Activated CD8-positive, alpha-beta T cell treated with anti-CD3 and anti-CD28 coated beads for 36 hours (primary cell): Measurements from ENCODE around the gene PSKH1. TPM values are rescaled to one million over a fixed set of nuclear protein-coding genes. Genes with fewer than 3 reads are reported as not detected.

ENCODE experiments used
- ATAC-seq: fragments of 200-7000 bp; cut with Tn5 transposase; one replicate; pipeline ENCODE4 v1.10.0; 2021; ENCODE audit warnings: mild to moderate bottlenecking, moderate library complexity
- CTCF ChIA-PET: fragments of 350-600 bp; sonication (Branson Sonifier 250); formaldehyde crosslinking; loops from one replicate; lab custom pipeline; 2021; ENCODE audit warnings: antibody characterized with exemption; lab: Charles Lee
- POLR2A ChIA-PET: fragments of 350-600 bp; sonication (Branson Sonifier 250); formaldehyde crosslinking; loops from one replicate; lab custom pipeline; 2021; ENCODE audit warnings: antibody characterized with exemption; lab: Charles Lee
- DNase-seq: peaks from one replicate; pipeline ENCODE4 v3.0.0-alpha.2; 2020
- H3K27ac Mint-ChIP-seq: one replicate; pipeline ENCODE4 v1.8.0; 2021; ENCODE audit warnings: mild to moderate bottlenecking, mixed read lengths
- H3K27me3 Mint-ChIP-seq: one replicate; pipeline ENCODE4 v1.8.0; 2021; ENCODE audit warnings: mixed read lengths
- H3K36me3 Mint-ChIP-seq: one replicate; pipeline ENCODE4 v1.8.0; 2021; ENCODE audit warnings: low read depth, mixed read lengths
- H3K4me1 Mint-ChIP-seq: one replicate; pipeline ENCODE4 v1.8.0; 2021; ENCODE audit warnings: low read depth, mixed read lengths
- H3K4me3 Mint-ChIP-seq: one replicate; pipeline ENCODE4 v1.8.0; 2021; ENCODE audit warnings: mild to moderate bottlenecking, moderate library complexity, mixed read lengths
- H3K9me3 Mint-ChIP-seq: one replicate; pipeline ENCODE4 v1.8.0; 2021; ENCODE audit warnings: mixed read lengths
- CTCF ChIP-seq: fragments of 200-600 bp; IDR thresholded peaks from one replicate; pipeline ENCODE4 v1.8.0; 2022; ENCODE audit warnings: antibody characterized with exemption, mild to moderate bottlenecking
- intact Hi-C: fragments of 100-400 bp; cut with micrococcal nuclease; formaldehyde crosslinking; loops from one replicate; pipeline ENCODE4 v1.10.0; 2022
- total RNA-seq, 2 experiments: library from RNA; stranded (reverse); gene quantifications; one replicate each; pipeline ENCODE4 v1.2.3, GENCODE V29; 2021

Gene PSKH1
- total RNA-seq, 2 experiments from 2014 or later, result 8.4 to 8.5 TPM

GRCh38 chr16:67877064-67877463 is 16.0 kb upstream of the PSKH1 start:
- CTCF ChIA-PET, result interaction anchor here (1.5 kb wide), 2 partner anchors 9 to 61 kb away, joined by 5 to 7 read pairs; no protein-coding TSS in a partner anchor
- Mint-ChIP-seq H3K4me1 (peaks cover 27% of the 10 kb centered on the region), H3K27me3 (no peaks in the 10 kb centered on the region), H3K36me3 (peaks cover 33% of the 10 kb centered on the region), H3K9me3 (no peaks in the 10 kb centered on the region), H3K4me3 (no peak overlapping the region), H3K27ac (no peak overlapping the region)
- intact Hi-C loops, result no loop called here
- DNase-seq (no peak), ATAC-seq (no peak)
- POLR2A ChIA-PET, result interaction anchor here (1.3 kb wide), 1 partner anchor 11 kb away, joined by 3 read pairs; no protein-coding TSS in a partner anchor
- TF ChIP-seq CTCF, result no peak

GRCh38 chr16:67878232-67878631 is 14.8 kb upstream of the PSKH1 start:
- POLR2A ChIA-PET, result interaction anchor here (1.3 to 2.7 kb wide), 2 partner anchors 10 to 57 kb away, joined by 3 to 11 read pairs; partner anchors contain the start of gene PSMB10
- no peak for TF ChIP-seq CTCF
- ATAC-seq, result no peak
- intact Hi-C loops, result no loop called here
- peaks cover 22% of the 10 kb centered on the region for H3K4me1 Mint-ChIP-seq
- no peak for DNase-seq
- no peak overlapping the region for H3K4me3 Mint-ChIP-seq
- peaks cover 33% of the 10 kb centered on the region for H3K36me3 Mint-ChIP-seq
- no peaks in the 10 kb centered on the region for H3K27me3 Mint-ChIP-seq
- H3K27ac Mint-ChIP-seq, result no peak overlapping the region
- H3K9me3 Mint-ChIP-seq, result no peaks in the 10 kb centered on the region
- CTCF ChIA-PET, result interaction anchor here (1.5 to 1.9 kb wide), 2 partner anchors 51 to 62 kb away, joined by 3 to 6 read pairs; no protein-coding TSS in a partner anchor

- DNase-seq, result no peak
- Mint-ChIP-seq H3K27ac (no peak overlapping the region), H3K27me3 (no peaks in the 10 kb centered on the region), H3K36me3 (peaks cover 35% of the 10 kb centered on the region), H3K9me3 (no peaks in the 10 kb centered on the region), H3K4me3 (no peak overlapping the region), H3K4me1 (peaks cover 21% of the 10 kb centered on the region)
- ChIA-PET POLR2A (interaction anchor here (0.7 to 2.7 kb wide), 3 partner anchors 9 to 82 kb away, joined by 3 to 11 read pairs (median 3); partner anchors contain the start of gene PSMB10), CTCF (interaction anchor here (1.5 to 1.9 kb wide), 2 partner anchors 50 to 62 kb away, joined by 3 to 6 read pairs; no protein-coding TSS in a partner anchor)
- TF ChIP-seq CTCF, result no peak
- intact Hi-C loops, result no loop called here
- no peak for ATAC-seq
Measured at GRCh38 chr16:67878846-67879245, 14.2 kb upstream of the PSKH1 start.

GRCh38 chr16:67879462-67879861 is 13.6 kb upstream of the PSKH1 start:
- ChIA-PET CTCF (interaction anchor here (1.7 to 1.9 kb wide), 3 partner anchors 63 to 161 kb away, joined by 5 to 6 read pairs (median 5); no protein-coding TSS in a partner anchor), POLR2A (interaction anchor here (0.7 to 2.7 kb wide), 5 partner anchors 8 to 81 kb away, joined by 3 to 11 read pairs (median 3); partner anchors contain the start of gene PSMB10)
- Mint-ChIP-seq H3K36me3 (peaks cover 36% of the 10 kb centered on the region), H3K4me3 (no peak overlapping the region), H3K27ac (no peak overlapping the region), H3K4me1 (peaks cover 15% of the 10 kb centered on the region), H3K27me3 (no peaks in the 10 kb centered on the region), H3K9me3 (no peaks in the 10 kb centered on the region)
- intact Hi-C loops, result no loop called here
- ATAC-seq (no peak), DNase-seq (no peak)
- no peak for TF ChIP-seq CTCF

- no peak for ATAC-seq
- TF ChIP-seq CTCF, result no peak
- no peak overlapping the region for H3K27ac Mint-ChIP-seq
- H3K36me3 Mint-ChIP-seq, result peaks cover 37% of the 10 kb centered on the region
- H3K9me3 Mint-ChIP-seq, result no peaks in the 10 kb centered on the region
- no peaks in the 10 kb centered on the region for H3K27me3 Mint-ChIP-seq
- peaks cover 12% of the 10 kb centered on the region for H3K4me1 Mint-ChIP-seq
- no peak for DNase-seq
- intact Hi-C loops, result no loop called here
- CTCF ChIA-PET, result interaction anchor here (1.7 to 1.9 kb wide), 2 partner anchors 64 to 161 kb away, joined by 5 read pairs; no protein-coding TSS in a partner anchor
- no peak overlapping the region for H3K4me3 Mint-ChIP-seq
- POLR2A ChIA-PET, result interaction anchor here (0.7 to 2.7 kb wide), 3 partner anchors 10 to 56 kb away, joined by 3 to 11 read pairs (median 3); partner anchors contain the start of gene PSMB10
Measured at GRCh38 chr16:67879936-67880335, 13.1 kb upstream of the PSKH1 start.
